Measurements from ENCODE around the gene ATG14.
A peak's percentile ranks its signal among the peaks of the same experiment; 100 is the strongest.
"Not testable (repeated sequence)": the region's sequence is repeated elsewhere in the genome, so short reads cannot be mapped to it uniquely, and the experiment has no call there.

The ATG14 gene

DNA sequence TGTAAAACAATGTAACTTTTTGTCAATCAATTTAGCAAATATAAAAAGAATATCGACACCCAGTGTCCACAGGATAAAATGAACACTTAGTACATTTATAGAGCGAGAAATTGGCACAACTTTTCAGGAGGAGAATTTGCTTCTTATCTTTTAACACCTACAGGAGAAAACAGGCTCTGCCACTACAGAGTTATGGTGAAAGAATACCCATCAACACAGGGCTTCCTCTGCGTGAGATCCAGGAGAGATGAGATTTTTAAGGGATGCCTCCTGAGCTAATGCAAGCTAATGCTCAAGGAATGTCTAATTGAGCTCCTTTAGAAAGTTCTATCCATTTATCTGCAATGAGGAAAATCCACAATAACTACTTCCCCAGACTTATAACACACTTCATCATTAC is 21.0 kb upstream of the ATG14 start:
- no peak for DNase-seq

DNA sequence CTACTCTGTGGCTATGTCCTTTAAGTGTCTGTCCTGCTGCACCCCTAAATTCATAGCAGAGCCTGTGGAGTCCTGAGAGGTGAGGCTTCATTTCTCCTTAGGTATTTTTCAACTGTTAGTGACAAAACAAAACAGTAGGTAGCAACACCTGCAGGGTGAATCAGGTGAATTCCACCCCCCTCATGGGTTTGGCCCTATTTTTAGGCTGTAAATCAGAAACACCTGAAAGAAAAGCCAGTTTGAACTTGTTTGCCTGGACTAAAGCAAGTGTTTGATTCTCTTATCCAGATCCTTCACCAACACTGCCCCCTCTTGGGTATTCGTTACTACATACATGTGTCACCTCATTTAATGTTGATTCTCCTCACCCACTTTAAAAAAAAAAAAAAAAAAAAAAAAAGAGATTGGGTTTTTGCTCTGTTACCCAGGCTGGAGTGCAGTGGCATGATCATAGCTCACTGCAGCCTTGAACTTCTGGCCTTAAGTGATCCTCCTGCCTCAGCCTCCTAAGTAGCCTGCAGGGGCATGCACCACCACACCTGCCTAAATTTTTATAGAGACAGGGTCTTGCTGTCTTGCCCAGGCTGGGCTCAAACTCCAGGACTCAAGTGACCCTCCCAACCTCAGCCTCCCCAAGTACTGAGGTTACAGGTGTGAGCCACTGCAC is 18.5 kb upstream of the ATG14 start:
- DNase-seq = peak; percentile 31

DNA sequence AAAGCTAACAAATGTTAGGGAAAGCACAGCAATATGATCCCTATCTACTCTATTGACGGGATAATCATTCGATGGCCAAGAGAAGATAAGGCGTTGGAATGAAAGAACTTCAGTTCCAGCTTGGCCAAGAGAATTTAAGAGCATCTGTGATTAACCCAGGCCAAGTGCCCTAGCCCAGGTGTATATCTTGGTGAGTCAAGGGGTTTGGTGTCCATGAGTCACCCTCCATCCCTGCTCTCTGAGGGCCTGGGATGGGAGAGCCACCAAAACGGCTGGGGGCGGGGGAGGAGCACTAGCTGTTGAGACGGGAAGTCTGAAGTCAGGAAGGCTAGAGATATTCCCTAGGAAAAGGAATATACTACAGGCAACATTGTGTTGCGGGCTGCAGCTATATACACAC is 15.8 kb upstream of the ATG14 start:
- DNase-seq = no peak

DNA sequence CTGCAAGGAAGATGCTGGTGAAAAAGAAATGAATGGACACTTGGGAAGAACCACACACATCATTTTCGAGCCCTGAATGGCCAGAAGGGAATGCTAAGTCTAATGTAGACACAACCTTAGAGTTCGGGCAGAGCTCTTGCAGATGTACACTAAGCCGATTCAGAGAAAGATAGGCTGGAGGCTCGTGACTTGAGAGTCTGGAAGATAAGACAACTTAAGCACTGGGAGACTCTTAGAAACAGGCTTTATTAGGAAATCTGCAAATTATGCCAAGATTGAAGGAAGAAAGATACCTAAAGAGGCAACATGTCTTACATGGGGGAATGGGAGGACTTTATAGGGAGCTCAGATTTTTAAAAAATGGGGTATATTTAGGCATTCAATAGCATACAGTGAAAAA is 15.3 kb upstream of the ATG14 start:
- DNase-seq = no peak

DNA sequence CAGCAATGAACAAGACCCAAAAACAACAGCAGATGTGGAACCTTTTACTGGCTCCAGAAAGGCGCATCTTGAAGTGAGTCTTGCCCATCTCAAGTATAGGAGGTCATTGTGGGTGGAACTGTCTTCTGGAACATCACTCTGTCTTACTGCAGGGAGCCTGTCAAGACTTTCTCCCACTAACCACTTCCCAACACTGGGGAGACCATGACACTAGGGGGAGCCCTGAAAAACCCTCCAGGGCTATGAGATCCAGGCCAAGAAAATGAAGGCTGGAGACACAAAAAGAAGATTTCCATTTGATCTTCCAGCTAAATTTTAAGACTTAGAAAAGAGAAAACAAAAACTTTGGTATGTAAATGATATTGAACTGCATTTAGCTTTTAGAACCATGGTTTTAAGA is 13.5 kb upstream of the ATG14 start:
- no peak for DNase-seq

DNA sequence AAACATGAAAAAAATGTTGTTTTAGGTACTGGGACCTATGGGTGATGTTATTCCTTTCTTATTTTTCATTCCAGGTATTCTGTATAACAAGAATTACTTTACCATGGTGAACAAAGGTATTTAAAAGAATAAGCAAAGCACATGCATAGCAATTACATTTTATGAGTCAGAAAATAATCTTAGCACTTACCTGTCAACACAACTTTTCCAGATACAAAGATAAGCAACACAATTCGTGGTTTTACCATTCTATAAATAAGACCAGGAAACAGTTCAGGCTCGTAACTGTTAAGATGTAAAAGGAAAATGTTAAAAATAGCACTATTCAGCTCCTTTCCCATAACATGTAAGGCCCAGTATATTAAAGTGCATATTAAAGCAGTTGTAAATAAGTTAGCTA is 12.3 kb upstream of the ATG14 start:
- DNase-seq = no peak

DNA sequence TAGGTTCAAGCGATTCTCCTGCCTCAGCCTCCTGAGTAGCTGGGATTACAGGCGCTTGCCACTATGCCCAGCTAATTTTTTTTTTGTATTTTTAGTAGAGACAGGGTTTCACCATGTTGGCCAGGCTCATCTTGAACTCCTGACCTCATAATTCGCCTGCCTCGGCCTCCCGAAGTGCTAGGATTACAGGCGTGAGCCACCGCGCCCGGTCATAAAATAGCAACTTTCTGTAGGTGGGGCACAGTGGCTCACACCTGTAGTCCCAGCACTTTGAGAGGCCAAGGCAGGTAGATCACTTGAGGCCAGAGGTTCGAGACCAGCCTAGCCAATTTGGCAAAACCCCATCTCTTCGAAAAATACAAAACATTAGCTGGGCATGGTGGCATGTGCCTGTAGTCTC is 10.7 kb upstream of the ATG14 start:
- not testable (repeated sequence) for DNase-seq

DNA sequence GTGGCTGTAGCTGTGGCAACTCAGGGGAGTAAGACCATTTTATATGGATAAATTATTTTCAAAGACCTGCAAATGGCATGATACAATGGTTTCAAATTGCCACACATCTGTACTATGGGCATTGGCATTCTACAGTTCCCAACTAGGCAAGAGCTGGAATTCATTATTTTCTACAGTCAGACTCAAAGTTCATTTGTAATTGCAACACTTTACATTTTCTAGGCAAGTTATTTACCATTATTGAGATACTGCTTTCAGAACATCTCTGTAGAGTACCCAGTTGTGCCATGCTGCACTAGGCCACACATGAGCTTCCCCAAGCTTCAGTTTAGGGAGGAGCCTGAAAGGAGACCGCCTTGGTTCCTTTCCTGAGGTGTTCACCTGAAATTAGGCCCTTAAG is 8.0 kb upstream of the ATG14 start:
- DNase-seq = no peak

DNA sequence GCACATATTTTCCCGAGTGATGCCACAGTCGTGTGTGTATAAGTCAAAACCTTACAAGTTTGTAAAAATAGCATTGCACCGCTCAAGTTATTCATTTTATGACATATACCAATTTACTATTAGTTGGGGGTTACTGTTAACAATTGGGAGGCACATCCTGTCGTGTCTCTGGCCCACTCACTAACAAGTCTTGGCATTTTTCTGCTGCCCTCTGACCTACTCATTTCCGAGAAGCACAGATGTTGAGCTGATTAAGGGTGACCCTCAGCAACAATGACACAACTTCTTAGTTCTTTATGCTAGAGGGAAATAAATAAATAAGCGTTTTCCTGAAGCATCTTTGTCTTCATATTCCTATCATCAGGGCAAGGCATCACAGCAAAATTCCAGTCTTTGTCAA is 6.8 kb upstream of the ATG14 start:
- DNase-seq = no peak

DNA sequence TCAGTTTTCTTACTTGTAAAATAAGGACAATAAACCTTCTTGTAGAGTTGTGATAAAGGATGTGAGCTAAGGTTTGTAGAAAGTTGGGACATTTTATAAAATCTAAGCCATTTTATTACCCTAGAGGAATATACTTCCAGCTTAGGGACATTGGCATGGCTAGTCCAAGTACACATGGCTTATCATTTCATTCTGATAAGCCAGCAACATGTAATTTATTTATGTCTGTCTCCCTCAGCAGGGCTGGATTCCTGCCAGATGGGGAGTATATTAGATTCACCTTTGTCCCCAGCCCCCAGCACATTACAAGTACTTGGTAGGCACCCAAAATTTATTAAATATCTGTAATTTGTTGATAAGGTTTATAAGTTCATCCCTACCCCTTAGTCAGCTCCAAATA is 6.3 kb upstream of the ATG14 start:
- no peak for DNase-seq

DNA sequence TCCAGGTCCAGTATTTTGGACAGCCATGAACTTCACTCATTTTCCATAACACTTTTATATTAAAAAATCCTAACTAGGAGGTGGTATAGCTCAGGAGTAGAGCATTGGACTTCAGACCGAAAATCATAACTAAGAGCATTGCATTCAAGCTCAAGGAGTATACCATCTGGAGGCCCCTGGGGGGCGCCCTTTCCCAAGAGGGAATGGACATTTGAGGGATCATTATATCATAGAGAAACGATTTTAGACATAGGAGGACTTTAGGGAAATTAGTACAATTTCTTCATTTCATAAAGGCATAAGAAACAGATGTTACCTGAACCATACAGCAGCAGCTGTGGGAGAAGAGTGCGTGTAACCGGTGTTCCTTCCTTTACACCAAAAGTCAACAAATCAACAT is 5.2 kb upstream of the ATG14 start:
- no peak for DNase-seq

DNA sequence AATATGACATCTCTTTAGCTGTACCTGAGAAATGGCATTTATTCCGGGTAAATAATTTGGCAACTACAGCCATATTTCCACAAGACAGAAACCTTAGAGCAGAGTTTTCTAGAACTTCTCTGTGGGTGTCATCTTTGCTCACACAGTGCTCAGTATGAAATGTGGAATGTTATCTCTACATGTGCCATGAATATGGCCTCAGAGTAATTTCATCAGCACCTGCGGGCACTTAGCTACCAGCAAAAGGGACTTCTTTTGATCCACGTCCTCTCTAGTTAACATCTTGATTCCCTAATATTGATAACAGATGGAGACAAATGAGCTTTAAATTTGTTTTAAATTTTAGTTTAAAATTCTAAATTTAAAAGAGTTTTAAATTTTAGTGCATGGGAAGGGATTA is 2.9 kb upstream of the ATG14 start:
- no peak for DNase-seq

DNA sequence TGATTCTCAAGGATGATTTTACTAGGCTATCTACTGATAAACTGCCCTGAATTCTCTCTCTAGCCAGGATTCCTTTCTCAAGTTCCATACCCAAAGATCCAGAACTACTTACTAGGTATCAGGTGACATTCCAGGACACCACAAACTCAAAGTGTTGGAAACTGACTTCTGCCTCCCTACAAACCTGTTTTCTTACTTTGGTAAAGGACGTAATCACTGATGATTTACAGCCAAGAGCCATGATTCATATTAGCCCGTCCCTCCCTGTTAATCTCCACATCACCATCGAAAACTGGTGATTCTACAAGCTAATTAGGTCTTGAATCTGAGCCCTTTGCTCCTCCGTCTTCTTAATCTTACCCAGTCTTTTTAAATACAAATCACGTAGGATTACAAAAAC is 1.0 kb upstream of the ATG14 start:
- DNase-seq = no peak

DNA sequence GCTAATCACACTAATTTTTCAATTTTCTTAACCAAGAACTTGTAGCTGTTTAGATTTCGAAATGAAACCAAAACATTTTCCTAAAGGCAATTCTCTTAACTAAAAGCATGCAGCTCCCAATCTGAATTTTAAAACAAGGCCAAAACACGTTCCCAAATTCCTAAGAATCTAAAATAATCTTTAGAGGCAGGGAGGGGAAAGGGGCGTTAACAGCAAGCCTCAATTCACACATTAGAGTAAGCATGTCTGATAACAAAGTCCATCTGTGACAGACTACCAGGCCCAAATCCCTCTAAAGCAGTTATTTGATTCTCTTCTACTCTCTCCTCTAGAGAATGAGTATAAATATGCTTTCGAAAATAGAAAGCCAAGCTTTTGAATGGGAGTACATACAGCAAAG is 754 bp downstream of the ATG14 start:
- DNase-seq = no peak

DNA sequence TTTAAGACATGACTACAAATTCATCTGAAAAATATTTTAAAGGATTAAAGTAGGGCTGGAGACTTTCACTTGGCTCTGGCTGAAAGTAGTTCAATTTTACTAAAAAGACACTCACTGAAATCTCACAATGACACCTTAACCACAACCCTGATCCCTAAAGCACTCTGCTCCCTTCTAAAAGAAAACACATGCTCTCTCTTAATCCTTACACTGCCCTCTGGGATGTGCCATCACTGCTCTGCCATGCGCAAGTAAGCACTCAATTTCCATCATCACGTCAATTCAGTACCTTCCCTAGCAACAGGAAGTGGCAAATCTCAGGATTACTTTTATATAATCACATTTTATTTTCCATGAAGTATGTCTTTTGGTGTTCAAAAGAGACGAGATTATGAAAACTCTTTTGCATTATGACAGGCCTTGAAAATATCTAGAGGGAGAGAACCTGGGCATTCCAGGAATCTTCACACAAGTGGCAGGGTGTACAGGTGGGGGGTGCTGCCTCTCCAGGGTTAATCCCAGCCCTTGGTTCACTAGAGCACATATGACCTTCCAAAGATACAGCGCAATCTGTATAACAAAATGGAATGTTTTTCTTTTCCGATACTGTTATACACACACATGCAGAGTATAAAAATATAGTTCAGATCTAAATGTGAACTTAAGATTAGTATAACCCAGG is 7.3 kb downstream of the ATG14 start:
- no peak for DNase-seq

DNA sequence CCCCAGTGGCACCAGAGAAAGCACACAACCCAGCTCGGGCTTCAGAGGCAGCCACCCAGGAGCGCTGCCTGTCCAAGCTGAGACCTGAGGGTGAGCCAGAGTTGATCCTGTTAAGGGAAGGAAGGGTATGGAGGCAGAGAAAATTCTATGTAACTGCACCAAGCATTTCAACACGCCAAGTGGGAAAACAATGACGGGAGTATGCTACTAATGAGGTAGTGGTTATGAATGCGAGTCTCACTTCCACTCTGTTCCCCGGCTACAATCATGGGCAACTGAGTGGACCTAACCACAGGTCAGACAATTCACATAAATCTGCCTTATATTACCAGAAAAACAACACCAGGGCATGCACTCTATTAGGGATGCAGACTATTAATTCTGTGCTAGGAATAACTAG is 9.9 kb downstream of the ATG14 start:
- DNase-seq = no peak

DNA sequence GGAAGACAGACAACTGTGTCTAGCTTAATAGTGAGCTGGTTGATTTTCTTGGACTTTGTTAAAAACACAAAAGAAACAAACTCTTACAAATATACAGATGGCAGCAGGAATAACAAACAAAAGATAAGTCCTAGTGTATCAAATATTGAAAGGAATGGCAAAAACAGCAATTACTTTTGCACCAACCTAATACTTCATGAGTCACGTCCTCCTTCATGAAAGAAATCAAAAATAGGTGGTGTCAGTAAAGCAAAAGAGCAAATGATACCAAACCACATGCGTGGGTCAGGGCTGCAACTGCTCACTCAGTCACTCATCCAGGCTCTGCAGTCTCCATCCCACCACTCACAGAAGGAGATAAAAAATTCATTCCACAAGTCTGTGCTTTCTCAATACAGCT is 11.8 kb downstream of the ATG14 start:
- DNase-seq = no peak

DNA sequence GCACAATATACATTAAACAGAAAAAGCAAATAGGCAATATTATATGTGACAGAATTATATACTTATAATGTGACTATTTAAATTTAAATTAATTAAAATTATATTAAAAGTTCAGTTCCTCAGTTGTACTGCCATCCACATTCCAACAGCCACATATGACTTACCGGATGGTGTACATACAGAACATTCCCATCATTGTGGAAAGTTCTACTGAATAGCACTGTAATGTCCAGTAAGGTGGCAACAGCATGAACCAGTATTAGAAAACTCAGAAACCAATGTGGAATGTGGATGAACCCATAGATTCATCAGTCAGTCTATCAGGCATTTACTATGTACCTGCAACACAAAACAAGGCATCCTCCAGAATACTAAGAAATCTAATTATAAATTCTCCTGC is 12.4 kb downstream of the ATG14 start:
- DNase-seq = no peak

DNA sequence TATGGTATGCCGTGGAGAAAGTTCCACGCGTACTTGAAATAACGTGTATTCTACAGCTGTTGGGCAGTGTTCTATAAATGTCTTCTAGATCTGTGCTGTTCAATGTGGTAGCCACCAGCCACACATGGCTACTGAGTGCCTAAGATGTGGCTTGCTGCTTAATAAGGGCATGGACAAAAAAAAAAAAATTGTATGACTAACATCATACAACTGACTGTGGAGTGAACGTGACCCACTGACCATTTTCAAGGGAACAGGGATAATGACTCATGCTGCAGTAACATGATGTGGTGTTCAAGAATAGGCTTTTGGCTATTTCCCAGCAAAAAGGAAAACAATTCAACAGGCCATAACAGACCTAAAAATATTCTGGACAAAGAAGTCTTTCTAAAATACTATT is 13.0 kb downstream of the ATG14 start:
- DNase-seq = no peak

DNA sequence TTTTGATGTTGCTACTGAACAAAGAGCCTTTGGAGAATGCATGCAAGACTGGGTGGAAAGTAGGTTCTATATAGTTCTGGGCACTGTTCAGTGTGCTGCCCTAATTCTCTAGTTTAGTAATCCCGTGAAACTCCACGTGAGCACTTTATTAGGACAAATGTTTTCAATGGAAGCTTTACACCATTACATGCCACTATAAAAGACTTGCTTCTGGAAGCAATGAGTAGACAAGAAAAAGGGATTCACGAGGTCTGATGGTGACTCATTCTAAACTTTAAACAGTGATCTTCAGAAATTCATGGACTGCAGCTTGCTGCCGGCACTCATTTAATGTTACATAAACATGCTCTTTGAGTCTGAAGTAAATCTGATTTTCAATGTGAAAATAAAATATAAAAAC is 22.3 kb downstream of the ATG14 start:
- DNase-seq = no peak

DNA sequence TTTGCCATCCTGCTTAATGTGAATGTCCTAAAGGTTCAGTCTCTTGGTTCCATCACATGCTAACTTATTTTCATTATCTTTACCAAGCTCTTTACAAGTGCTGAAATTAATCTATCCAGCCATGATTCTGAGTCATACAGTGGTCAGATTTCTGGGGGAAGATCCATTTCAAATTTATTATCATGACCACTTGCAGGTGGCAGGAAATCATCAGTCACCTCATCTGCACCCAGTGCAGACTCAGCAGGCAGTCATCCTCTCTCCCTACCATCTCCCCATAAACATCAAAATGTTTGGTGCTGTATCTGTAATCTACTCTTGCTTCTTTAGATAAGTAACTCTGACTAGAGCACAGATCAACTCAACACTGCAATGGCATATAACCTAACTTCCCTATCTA is 23.5 kb downstream of the ATG14 start:
- DNase-seq = no peak

DNA sequence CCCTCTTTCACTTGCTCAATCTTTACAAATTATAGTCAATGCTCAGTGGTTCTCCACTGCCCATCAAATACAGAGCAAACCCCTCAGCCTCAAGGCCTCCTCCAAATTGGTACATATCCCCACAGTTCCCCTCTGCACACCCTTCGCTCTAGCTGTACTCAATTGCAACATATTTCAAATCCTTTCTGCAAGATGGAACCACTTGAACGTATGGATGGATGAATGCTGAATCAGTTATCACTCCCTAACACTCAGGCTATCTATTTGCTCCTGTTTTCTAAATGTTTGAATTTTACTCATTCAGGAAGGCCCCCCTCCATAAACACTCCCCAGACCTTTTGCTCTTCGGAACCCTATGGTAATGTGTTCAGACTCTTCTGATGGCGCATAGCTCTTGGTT is 24.5 kb downstream of the ATG14 start:
- no peak for DNase-seq

DNA sequence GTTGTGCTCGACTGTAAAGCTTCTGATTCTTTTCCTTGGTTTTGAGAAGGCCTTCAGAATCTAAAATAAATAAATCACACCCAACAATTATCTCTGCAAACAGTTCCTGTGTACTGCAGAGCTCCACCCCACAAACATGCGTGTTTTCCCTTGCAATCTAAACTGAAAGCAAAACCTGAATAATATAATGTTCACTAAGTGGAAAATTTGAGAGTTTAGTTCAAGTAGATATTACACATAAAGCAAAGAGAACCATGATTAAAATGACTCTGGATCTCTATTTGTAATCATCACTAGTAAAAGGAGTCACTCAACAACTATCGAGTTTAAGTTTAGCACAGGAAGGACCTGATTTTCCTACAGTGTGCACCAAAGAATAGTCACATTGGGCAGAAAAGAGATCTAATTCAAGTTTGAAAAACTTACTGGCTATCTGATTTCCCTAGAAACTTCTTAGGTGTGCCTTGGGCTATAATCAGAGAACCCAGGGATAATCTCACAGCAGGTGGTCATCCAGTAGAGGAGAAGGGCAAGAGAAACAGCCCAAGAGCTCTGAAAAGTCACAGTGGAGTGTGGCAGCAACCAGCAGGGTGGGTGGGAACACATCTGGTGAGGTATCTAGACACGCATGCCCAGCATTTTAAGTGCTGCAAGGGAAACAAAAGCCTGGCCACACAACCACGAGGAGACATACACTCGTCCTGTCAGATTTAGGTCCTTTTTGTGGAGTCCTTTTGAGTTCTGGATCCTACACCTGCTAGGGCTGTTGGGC is 25.4 kb downstream of the ATG14 start:
- no peak for DNase-seq

DNA sequence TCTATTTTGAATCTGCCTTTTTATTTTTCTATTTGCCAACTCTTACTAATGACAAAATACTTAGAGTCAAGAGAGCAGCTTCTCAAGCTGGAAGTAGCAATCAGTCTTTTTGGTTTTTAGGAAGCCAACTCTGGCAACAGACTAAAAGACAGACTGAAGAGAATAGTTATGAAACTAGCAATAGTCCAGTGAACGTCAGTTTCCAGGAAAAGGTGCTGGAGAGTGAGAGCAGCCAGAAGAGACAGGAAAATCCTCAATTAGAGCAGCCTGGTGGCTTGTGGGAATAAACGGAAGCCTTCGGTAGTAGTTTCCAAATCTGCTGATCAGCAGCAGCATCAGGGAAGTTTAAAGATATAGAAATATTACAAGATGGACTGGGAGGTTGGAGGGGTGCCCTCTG is 27.1 kb downstream of the ATG14 start:
- DNase-seq = no peak
